GM13976 (cell line): ENCODE results near the gene PLEKHH2.

ENCODE experiments used
- DNase-seq: peaks from one replicate; pipeline ENCODE4 v3.0.0; 2012; ENCODE audit warnings: low spot score
- CTCF ChIP-seq: IDR thresholded peaks from 2 replicates; pipeline ENCODE4 v1.5.1; 2012; ENCODE audit warnings: borderline replicate concordance, mild to moderate bottlenecking; ENCODE audit not compliant: insufficient read depth; ENCODE audit errors: extremely low read depth, missing control alignments, control extremely low read depth
- in situ Hi-C: fragments of 300-500 bp; cut with MboI; formaldehyde crosslinking; loops from one replicate; pipeline ENCODE4 v1.12.0; 2022; ENCODE audit warnings: low sequenced_read_pairs, mixed read lengths, inconsistent platforms; ENCODE audit not compliant: unreplicated experiment

The PLEKHH2 gene

DNA sequence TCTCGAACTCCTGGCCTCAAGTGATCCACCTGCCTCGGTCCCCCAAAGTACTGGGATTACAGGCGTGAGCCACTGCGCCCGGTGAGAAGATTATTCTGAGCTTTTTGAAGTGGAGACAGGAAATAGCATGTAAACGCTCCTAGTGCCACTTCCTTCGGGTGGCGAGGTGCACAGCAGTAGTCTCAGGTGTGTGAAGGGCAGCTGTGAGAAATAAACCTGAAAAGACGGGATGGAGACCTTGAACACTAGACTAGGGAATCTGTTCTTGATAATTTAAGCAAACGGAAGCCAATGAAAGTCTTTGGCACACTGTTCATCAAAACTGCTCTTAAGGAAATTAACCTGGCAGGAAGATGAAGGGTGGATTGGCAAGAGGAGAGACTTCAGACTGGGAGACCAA lies 439 bp upstream of the PLEKHH2 start:
- TF ChIP-seq CTCF = no peak
- peak; percentile 11 for DNase-seq
- in situ Hi-C loops = no loop called here

GRCh38 chr2:43642363-43642762 lies 5.3 kb downstream of the PLEKHH2 start:
- no peak for TF ChIP-seq CTCF
- DNase-seq = no peak
- in situ Hi-C loops = no loop called here

DNA sequence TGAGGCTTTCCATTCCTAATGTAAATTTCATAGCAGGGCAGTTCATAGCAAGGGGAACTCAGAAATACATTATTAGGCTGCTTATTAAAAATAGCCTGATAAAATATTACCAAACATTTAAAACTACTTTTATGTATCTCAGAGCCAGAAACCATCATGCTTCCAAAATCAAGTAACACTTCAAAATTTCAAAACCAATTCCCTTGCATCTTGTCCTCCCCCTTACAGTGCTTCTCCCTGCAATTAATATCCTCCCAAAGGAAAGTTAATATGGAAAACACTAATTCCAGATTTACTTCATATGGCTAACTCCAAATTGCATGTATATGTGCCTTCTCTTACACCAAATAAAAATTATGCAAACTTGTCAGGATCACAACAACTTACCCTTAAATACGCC lies 6.6 kb downstream of the PLEKHH2 start:
- in situ Hi-C loops = no loop called here
- no peak for TF ChIP-seq CTCF
- DNase-seq = no peak

DNA sequence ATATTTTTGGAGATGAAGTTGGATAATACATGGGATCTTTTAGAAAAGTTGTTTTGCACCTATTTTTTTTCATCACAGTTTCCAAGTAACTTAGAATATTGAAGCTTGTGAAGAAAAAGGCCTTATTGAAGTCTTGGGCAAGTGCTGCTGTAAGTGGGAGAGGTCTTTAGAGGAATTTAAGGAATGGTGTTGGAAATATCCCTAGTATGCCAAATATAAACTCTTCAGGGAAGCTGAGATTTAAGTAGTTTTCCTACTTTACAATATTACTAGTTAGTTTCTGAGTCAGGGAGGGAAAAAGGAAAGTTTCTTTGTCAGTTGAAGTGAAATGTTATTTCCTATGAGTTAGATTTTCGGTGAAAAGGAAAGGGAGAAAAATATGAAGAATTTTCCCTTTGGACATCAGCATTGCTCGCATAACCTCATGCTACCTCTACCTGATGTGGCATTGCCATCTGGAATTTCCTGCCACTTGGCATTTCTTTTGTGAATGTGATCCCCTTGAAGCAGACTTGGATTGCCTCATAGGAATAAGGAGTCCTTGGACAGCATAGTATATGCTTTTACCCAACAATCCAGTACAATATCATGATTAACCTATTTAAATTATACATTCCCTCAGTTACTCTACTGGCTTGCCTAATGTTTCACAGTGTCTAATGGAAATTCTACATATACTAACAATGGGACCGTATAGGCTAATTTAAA lies 12.1 kb downstream of the PLEKHH2 start:
- DNase-seq = no peak
- in situ Hi-C loops = no loop called here
- no peak for TF ChIP-seq CTCF

- TF ChIP-seq CTCF = no peak
- no peak for DNase-seq
- in situ Hi-C loops = no loop called here
These were observed 16.4 kb downstream of the PLEKHH2 start for GRCh38 chr2:43653506-43653905.

DNA sequence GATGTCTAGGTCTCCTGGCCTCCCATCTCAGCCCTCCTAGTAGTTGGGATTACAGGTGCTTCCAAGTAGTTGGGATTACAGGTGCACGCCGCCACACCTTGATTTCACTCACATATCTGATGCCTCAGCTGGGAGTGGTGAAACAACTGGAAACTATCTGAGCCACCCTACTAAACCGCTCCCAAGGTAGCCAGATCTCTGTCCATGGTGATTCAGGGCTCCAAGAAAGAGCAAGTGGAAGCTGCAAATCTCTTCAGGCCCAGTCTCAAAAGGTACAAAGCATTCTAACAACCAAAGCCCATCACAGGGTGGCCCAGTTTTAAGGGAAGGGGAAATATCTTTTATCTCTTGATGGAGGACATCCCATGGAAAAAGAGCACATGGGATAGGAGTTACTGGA lies 20.2 kb downstream of the PLEKHH2 start:
- in situ Hi-C loops = no loop called here
- DNase-seq = no peak
- TF ChIP-seq CTCF = no peak
